A549 (cell line): ENCODE results near the gene TCOF1. TPM values are rescaled to one million over a fixed set of nuclear protein-coding genes. Genes with fewer than 3 reads are reported as not detected.
A peak's percentile ranks its signal among the peaks of the same experiment; 100 is the strongest.

Source experiments
- ATAC-seq, 2 experiments: fragments of 200-7000 bp in 1 of 2; fragments of >200 bp in 1 of 2; cut with Nextera tagmentation in 1 of 2; cut with Tn5 transposase in 1 of 2; 3 replicates each; pipeline versions ENCODE4 v1.8.0 to v1.9.1; 2018 to 2020; ENCODE audit warnings: mild to moderate bottlenecking in 1 of 2, moderate library complexity in 1 of 2
- CTCF ChIA-PET: fragments of 300-600 bp; sonication (Branson Sonifier 250); formaldehyde crosslinking; extraction: SDS; loops from one replicate; lab custom pipeline; 2021; ENCODE audit warnings: antibody characterized with exemption, inconsistent platforms; lab: Yijun Ruan, JAX
- POLR2A ChIA-PET: fragments of 350-600 bp; formaldehyde crosslinking; extraction: SDS; loops from one replicate; lab custom pipeline; 2021; ENCODE audit warnings: antibody characterized with exemption, inconsistent platforms; lab: Yijun Ruan, JAX
- DNase-seq, 2 experiments: peaks; one replicate each; pipeline versions ENCODE4 v3.0.0 to v3.0.0-alpha.2; 2011 to 2016; ENCODE audit warnings: low read depth in 1 of 2, low spot score in 1 of 2
- FAIRE-seq: peaks from 2 replicates; lab custom pipeline; 2011; peaks lifted over from hg19 to GRCh38; lab: Jason Lieb, UNC
- H3K27ac ChIP-seq, 2 experiments: fragments of >200 bp; sonication (Bioruptor Twin); formaldehyde crosslinking; 3 replicates each; pipeline ENCODE4 v1.5.1; 2016 to 2017
- H3K4me1 ChIP-seq: fragments of >200 bp; sonication (Bioruptor Twin); formaldehyde crosslinking; 3 replicates; pipeline ENCODE4 v1.6.1; 2016
- H3K4me2 ChIP-seq: fragments of >200 bp; sonication (Bioruptor Twin); formaldehyde crosslinking; 3 replicates; pipeline ENCODE4 v1.6.1; 2016
- H3K4me3 ChIP-seq: fragments of >200 bp; sonication (Bioruptor Twin); formaldehyde crosslinking; 3 replicates; pipeline ENCODE4 v1.5.1; 2016
- H3K9me3 ChIP-seq: fragments of >200 bp; sonication (Bioruptor Twin); formaldehyde crosslinking; 3 replicates; pipeline ENCODE4 v1.6.1; 2016
- BCL3 ChIP-seq: fragments of >200 bp; sonication (Bioruptor Twin); formaldehyde crosslinking; IDR thresholded peaks from 3 replicates; pipeline ENCODE4 v1.6.1; 2016
- CBX8 ChIP-seq: fragments of 200-600 bp; sonication (generic); IDR thresholded peaks from 2 replicates; pipeline ENCODE4 v1.6.1; 2016
- CEBPB ChIP-seq, 2 experiments: fragments of >200 bp in 1 of 2; sonication (Bioruptor Twin) in 1 of 2; formaldehyde crosslinking in 1 of 2; IDR thresholded peaks; 2 replicates each; pipeline ENCODE4 v1.6.1; 2012 to 2016
- ESRRA ChIP-seq: fragments of 150-350 bp; IDR thresholded peaks from 2 replicates; pipeline ENCODE4 v1.6.1; 2014; ENCODE audit warnings: mild to moderate bottlenecking, low read length, borderline replicate concordance
- HDAC2 ChIP-seq: fragments of 200-600 bp; sonication (generic); IDR thresholded peaks from 2 replicates; pipeline ENCODE4 v1.6.1; 2016
- HES2 ChIP-seq: fragments of >200 bp; sonication (Bioruptor Twin); formaldehyde crosslinking; IDR thresholded peaks from 2 replicates; pipeline ENCODE4 v1.6.1; 2016
- HEYL ChIP-seq: fragments of 250-450 bp; sonication (Bioruptor Pico); IDR thresholded peaks from 2 replicates; pipeline ENCODE4 v1.8.0; 2021; ENCODE audit warnings: mild to moderate bottlenecking, moderate library complexity
- HOXA7 ChIP-seq: fragments of 250-450 bp; sonication (Bioruptor Pico); IDR thresholded peaks from 2 replicates; pipeline ENCODE4 v1.5.0; 2020; ENCODE audit warnings: mild to moderate bottlenecking, moderate library complexity
- HOXB13 ChIP-seq: fragments of 250-450 bp; sonication (Bioruptor Pico); IDR thresholded peaks from 2 replicates; pipeline ENCODE4 v1.5.0; 2020; ENCODE audit warnings: low read depth, mild to moderate bottlenecking, moderate library complexity
- HOXB5 ChIP-seq: fragments of 250-450 bp; sonication (Bioruptor Pico); IDR thresholded peaks from 2 replicates; pipeline ENCODE4 v1.5.0; 2020; ENCODE audit warnings: mild to moderate bottlenecking, moderate library complexity
- JUN ChIP-seq, 2 experiments: fragments of >200 bp; sonication (Bioruptor Twin); formaldehyde crosslinking; IDR thresholded peaks; 2 replicates in 1 of 2; 3 replicates in 1 of 2; pipeline ENCODE4 v1.6.1; 2016 to 2017
- JUNB ChIP-seq: fragments of >200 bp; sonication (Bioruptor Twin); formaldehyde crosslinking; IDR thresholded peaks from 2 replicates; pipeline ENCODE4 v1.6.1; 2016
- KDM5A ChIP-seq: fragments of 200-600 bp; sonication (generic); IDR thresholded peaks from 2 replicates; pipeline ENCODE4 v1.6.1; 2016; ENCODE audit warnings: antibody characterized with exemption, mild to moderate bottlenecking
- MAFK ChIP-seq: fragments of 450-650 bp; IDR thresholded peaks from 2 replicates; pipeline ENCODE4 v1.6.1; 2014; ENCODE audit not compliant: partially characterized antibody
- MAX ChIP-seq: IDR thresholded peaks from 2 replicates; pipeline ENCODE4 v1.6.1; 2012
- MYC ChIP-seq: IDR thresholded peaks from 2 replicates; pipeline ENCODE4 v1.6.1; 2012; ENCODE audit warnings: mild to moderate bottlenecking, inconsistent platforms, low read length, improper control_type of control experiment, borderline replicate concordance
- NFE2L2 ChIP-seq: fragments of 150-350 bp; conservative IDR thresholded peaks from 2 replicates; pipeline ENCODE4 v1.6.1; 2014; ENCODE audit warnings: low read length
- NPAS2 ChIP-seq: fragments of 250-450 bp; sonication (Bioruptor Pico); IDR thresholded peaks from 2 replicates; pipeline ENCODE4 v1.8.0; 2022; ENCODE audit warnings: mild to moderate bottlenecking, moderate library complexity, borderline replicate concordance
- NR3C1 ChIP-seq: fragments of >200 bp; sonication (Bioruptor Twin); formaldehyde crosslinking; IDR thresholded peaks from 3 replicates; pipeline ENCODE4 v1.6.1; 2017
- PHF8 ChIP-seq: fragments of 200-600 bp; sonication (generic); IDR thresholded peaks from 2 replicates; pipeline ENCODE4 v1.6.1; 2016; ENCODE audit warnings: low read depth, mild to moderate bottlenecking, antibody characterized with exemption, moderate library complexity, borderline replicate concordance
- POLR2A ChIP-seq: IDR thresholded peaks from 2 replicates; pipeline ENCODE4 v1.6.1; 2012; ENCODE audit warnings: mild to moderate bottlenecking, low read length
- RFX5 ChIP-seq: fragments of 450-650 bp; IDR thresholded peaks from 2 replicates; pipeline ENCODE4 v1.7.1; 2014; ENCODE audit warnings: antibody characterized with exemption, mild to moderate bottlenecking, moderate library complexity
- SMC3 ChIP-seq: fragments of >200 bp; sonication (Bioruptor Twin); formaldehyde crosslinking; IDR thresholded peaks from 3 replicates; pipeline ENCODE4 v1.6.1; 2018; ENCODE audit warnings: inconsistent platforms
- TFCP2L1 ChIP-seq: fragments of 250-450 bp; sonication (Bioruptor Pico); IDR thresholded peaks from 2 replicates; pipeline ENCODE4 v1.5.0; 2021; ENCODE audit warnings: mild to moderate bottlenecking
- TP53 ChIP-seq: fragments of 250-450 bp; sonication (Bioruptor Pico); IDR thresholded peaks from 2 replicates; pipeline ENCODE4 v1.5.0; 2021; ENCODE audit warnings: mild to moderate bottlenecking, moderate library complexity
- ZC3H11A ChIP-seq: fragments of 450-650 bp; IDR thresholded peaks from 2 replicates; pipeline ENCODE4 v1.6.1; 2014; ENCODE audit warnings: antibody characterized with exemption, mild to moderate bottlenecking
- WGBS: methylation state at CpG from one replicate; pipeline ENCODE4 v1.1.6; 2017; ENCODE audit errors: missing lambda C conversion rate; 5-methylcytosine and 5-hydroxymethylcytosine counted together
- polyA plus RNA-seq, 4 experiments: library from polyadenylated mRNA; depleted of rRNA in 3 of 4; stranded (reverse); fragments of >200 nt; fragmentation: RNase III in 1 of 4; extraction: RNeasy Plus Mini Kit Qiagen cat#74134 plus additional on column Dnase treatment in 1 of 4; gene quantifications; 2 replicates in 3 of 4; 3 replicates in 1 of 4; pipeline ENCODE4 v1.2.3, GENCODE V29; 2011 to 2017
- TF ChIP-seq, protein P1 (sequence below): fragments of 250-450 bp; sonication (Bioruptor Pico); IDR thresholded peaks from 2 replicates; pipeline ENCODE4 v1.5.0; 2021; ENCODE audit warnings: mild to moderate bottlenecking, moderate library complexity, borderline replicate concordance
- TF ChIP-seq, protein P2 (sequence below): fragments of >200 bp; sonication (Bioruptor Twin); formaldehyde crosslinking; IDR thresholded peaks from 3 replicates; pipeline ENCODE4 v1.5.1; 2016

Gene TCOF1
- polyA plus RNA-seq, 2 of the 4 experiments (the other 2 are of a cell fraction): 17.5 to 47.1 TPM

DNA sequence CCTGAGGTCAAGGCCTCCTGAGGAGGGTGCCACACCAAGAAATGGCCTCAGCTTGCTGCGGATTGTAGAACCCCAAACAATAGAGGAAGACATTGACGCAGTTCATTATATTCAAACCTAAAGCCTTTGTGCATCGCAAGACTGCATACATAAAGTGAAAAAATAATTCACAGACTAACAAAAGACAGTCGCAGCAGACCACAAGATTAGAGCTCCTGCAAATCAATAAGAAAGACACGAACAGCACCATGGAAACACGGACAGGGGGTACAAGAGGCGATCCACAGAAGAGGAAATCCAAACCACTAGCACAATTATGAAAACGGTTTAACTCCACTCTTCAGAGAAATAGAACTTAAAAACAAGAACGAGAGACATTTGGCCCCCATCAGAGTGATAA is 10.0 kb upstream of the TCOF1 start:
- peaks cover 29% of the 10 kb centered on the region for H3K4me1 ChIP-seq
- H3K27ac ChIP-seq: peak overlapping the region in 1 of 2 experiments; percentile 33; a peak in 1 of 6 replicates
- ATAC-seq: no peak
- POLR2A ChIA-PET: no interaction called here
- H3K4me3 ChIP-seq: no peak overlapping the region
- H3K9me3 ChIP-seq: no peaks in the 10 kb centered on the region
- no peak overlapping the region for H3K4me2 ChIP-seq
- CTCF ChIA-PET: interaction anchor here (0.7 to 7.1 kb wide), 6 partner anchors 12 to 129 kb away, joined by 3 to 155 read pairs (median 6); no protein-coding TSS in a partner anchor
- DNase-seq: no peak
- 82% methylated on average over 9 of the region's 9 CpGs for WGBS
- TF ChIP-seq HOXB5 (CRISPR knock-in tag) (no peak), JUNB (no peak), RFX5 (no peak), POLR2A (no peak), CBX8 (no peak), PHF8 (no peak), TP53 (CRISPR knock-in tag) (no peak), NPAS2 (CRISPR knock-in tag) (no peak), HOXB13 (CRISPR knock-in tag) (no peak), ESRRA (no peak), HEYL (no peak), MYC (no peak), HDAC2 (no peak), KDM5A (no peak), JUN (IDR thresholded peaks at IDR 0.05) (no peak)
- TF ChIP-seq, protein P1, sequence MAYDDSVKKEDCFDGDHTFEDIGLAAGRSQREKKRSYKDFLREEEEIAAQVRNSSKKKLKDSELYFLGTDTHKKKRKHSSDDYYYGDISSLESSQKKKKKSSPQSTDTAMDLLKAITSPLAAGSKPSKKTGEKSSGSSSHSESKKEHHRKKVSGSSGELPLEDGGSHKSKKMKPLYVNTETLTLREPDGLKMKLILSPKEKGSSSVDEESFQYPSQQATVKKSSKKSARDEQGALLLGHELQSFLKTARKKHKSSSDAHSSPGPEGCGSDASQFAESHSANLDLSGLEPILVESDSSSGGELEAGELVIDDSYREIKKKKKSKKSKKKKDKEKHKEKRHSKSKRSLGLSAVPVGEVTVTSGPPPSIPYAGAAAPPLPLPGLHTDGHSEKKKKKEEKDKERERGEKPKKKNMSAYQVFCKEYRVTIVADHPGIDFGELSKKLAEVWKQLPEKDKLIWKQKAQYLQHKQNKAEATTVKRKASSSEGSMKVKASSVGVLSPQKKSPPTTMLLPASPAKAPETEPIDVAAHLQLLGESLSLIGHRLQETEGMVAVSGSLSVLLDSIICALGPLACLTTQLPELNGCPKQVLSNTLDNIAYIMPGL: no peak
- TF ChIP-seq, all 56 proteins: peak for 0
- FAIRE-seq: no peak

GRCh38 chr5:150349681-150350275 is 7.7 kb upstream of the TCOF1 start:
- POLR2A ChIA-PET: no interaction called here
- Histone ChIP-seq H3K4me2 (0 out of 3 replicates have a peak overlapping the region, but pooled peaks have one; percentile 13), H3K4me1 (peaks cover 24% of the 10 kb centered on the region), H3K4me3 (no peak overlapping the region), H3K27ac (peak overlapping the region; percentile 46 to 72), H3K9me3 (no peaks in the 10 kb centered on the region)
- TF ChIP-seq NR3C1 (no peak), MAFK (no peak), CEBPB (IDR thresholded peaks at IDR 0.05) (no peak), KDM5A (no peak), MAX (no peak), BCL3 (no peak), SMC3 (no peak), NFE2L2 (no peak), JUNB (no peak), TFCP2L1 (CRISPR knock-in tag) (no peak), ZC3H11A (no peak), HES2 (no peak), HOXA7 (CRISPR knock-in tag) (no peak)
- TF ChIP-seq, protein P1: no peak
- TF ChIP-seq, protein P2, sequence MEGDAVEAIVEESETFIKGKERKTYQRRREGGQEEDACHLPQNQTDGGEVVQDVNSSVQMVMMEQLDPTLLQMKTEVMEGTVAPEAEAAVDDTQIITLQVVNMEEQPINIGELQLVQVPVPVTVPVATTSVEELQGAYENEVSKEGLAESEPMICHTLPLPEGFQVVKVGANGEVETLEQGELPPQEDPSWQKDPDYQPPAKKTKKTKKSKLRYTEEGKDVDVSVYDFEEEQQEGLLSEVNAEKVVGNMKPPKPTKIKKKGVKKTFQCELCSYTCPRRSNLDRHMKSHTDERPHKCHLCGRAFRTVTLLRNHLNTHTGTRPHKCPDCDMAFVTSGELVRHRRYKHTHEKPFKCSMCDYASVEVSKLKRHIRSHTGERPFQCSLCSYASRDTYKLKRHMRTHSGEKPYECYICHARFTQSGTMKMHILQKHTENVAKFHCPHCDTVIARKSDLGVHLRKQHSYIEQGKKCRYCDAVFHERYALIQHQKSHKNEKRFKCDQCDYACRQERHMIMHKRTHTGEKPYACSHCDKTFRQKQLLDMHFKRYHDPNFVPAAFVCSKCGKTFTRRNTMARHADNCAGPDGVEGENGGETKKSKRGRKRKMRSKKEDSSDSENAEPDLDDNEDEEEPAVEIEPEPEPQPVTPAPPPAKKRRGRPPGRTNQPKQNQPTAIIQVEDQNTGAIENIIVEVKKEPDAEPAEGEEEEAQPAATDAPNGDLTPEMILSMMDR: no peak
- DNase-seq (no peak), FAIRE-seq (no peak), ATAC-seq (no peak)
- 63% methylated on average over 6 of the region's 6 CpGs for WGBS
- CTCF ChIA-PET: interaction anchor here (0.6 to 7.1 kb wide), 52 partner anchors 9 to 275 kb away, joined by 3 to 155 read pairs (median 6); partner anchors contain the start of genes ARSI and CAMK2A
